SU-DHL-6 (cell line): ENCODE data around the gene TNIK.

Source experiments
- H2AFZ ChIP-seq: fragments of 200-600 bp; sonication (generic); 2 replicates; pipeline ENCODE4 v1.6.1; 2014; ENCODE audit warnings: low read depth, mild to moderate bottlenecking, moderate library complexity, mixed read lengths, antibody characterized with exemption, low read length; ENCODE audit not compliant: severe bottlenecking
- H3F3A ChIP-seq: fragments of 200-600 bp; shearing (Covaris generic); 2 replicates; pipeline ENCODE4 v1.6.0; 2016; ENCODE audit warnings: antibody characterized with exemption, mild to moderate bottlenecking; ENCODE audit not compliant: insufficient read depth
- H3K27ac ChIP-seq: fragments of 200-600 bp; sonication (generic); 2 replicates; pipeline ENCODE4 v1.5.1; 2016; ENCODE audit warnings: low read depth, mild to moderate bottlenecking, low read length, moderate library complexity, mixed read lengths
- H3K27me3 ChIP-seq: fragments of 200-600 bp; sonication (generic), shearing (Covaris generic); 2 replicates; pipeline ENCODE4 v1.6.0; 2014; ENCODE audit warnings: mild to moderate bottlenecking, low read length
- H3K36me3 ChIP-seq: fragments of 200-600 bp; sonication (generic); 2 replicates; pipeline ENCODE4 v1.6.1; 2014; ENCODE audit warnings: mild to moderate bottlenecking, low read length, mixed read lengths
- H3K4me2 ChIP-seq: fragments of 300-600, 200-600 bp; shearing (Covaris generic), sonication (generic); 2 replicates; pipeline ENCODE4 v1.6.0; 2014; ENCODE audit warnings: low read length, low read depth, mild to moderate bottlenecking; ENCODE audit not compliant: poor library complexity, severe bottlenecking
- H3K4me3 ChIP-seq: fragments of 200-600 bp; sonication (generic); 2 replicates; pipeline ENCODE4 v1.5.1; 2014; ENCODE audit warnings: antibody characterized with exemption, low read length, mild to moderate bottlenecking, mixed read lengths; ENCODE audit not compliant: insufficient read depth, poor library complexity, severe bottlenecking
- H3K79me2 ChIP-seq: fragments of 200-600 bp; sonication (generic); 2 replicates; pipeline ENCODE4 v1.6.1; 2014; ENCODE audit warnings: mild to moderate bottlenecking, low read length, moderate library complexity; ENCODE audit not compliant: insufficient read depth
- H3K9ac ChIP-seq: fragments of 200-600 bp; sonication (generic); 2 replicates; pipeline ENCODE4 v1.7.0; 2014; ENCODE audit warnings: mild to moderate bottlenecking, low read length
- H3K9me2 ChIP-seq: fragments of 200-600 bp; sonication (generic); replicated peaks from 2 replicates; pipeline ENCODE4 v1.6.1; 2014; ENCODE audit warnings: low read length; ENCODE audit not compliant: insufficient read depth
- H3K9me3 ChIP-seq: fragments of 200-600 bp; sonication (generic); 2 replicates; pipeline ENCODE4 v1.6.1; 2014; ENCODE audit warnings: low read length, mixed read lengths; ENCODE audit not compliant: insufficient read depth
- H4K20me1 ChIP-seq: fragments of 200-600 bp; sonication (generic); 2 replicates; pipeline ENCODE4 v1.6.1; 2014; ENCODE audit warnings: low read depth, mild to moderate bottlenecking, antibody characterized with exemption, low read length, moderate library complexity, mixed read lengths
- EZH2phosphoT487 ChIP-seq: fragments of 200-600 bp; sonication (generic), shearing (Covaris generic); conservative IDR thresholded peaks from 2 replicates; pipeline ENCODE4 v1.6.1; 2018; ENCODE audit warnings: mild to moderate bottlenecking, antibody characterized with exemption, low read length, moderate library complexity, mixed read lengths
- TF ChIP-seq, protein P1 (sequence below): fragments of 200-600 bp; sonication (generic); IDR thresholded peaks from one replicate; pipeline ENCODE4 v1.5.1; 2017; ENCODE audit warnings: antibody characterized with exemption, mild to moderate bottlenecking, low read length, moderate library complexity; ENCODE audit not compliant: insufficient read depth, poor library complexity, severe bottlenecking

Gene TNIK

GRCh38 chr3:171432548-171432947 lies 27.7 kb downstream of the TNIK start:
- Histone ChIP-seq H3K9me3 (no peaks in the 10 kb centered on the region), H3F3A (no peaks in the 10 kb centered on the region), H3K4me2 (no peak overlapping the region), H3K79me2 (no peaks in the 10 kb centered on the region), H3K27ac (no peak overlapping the region), H3K9ac (no peak overlapping the region), H3K27me3 (no peaks in the 10 kb centered on the region), H3K4me3 (no peak overlapping the region), H3K9me2 (no peaks in the 10 kb centered on the region), H3K36me3 (no peaks in the 10 kb centered on the region), H4K20me1 (no peaks in the 10 kb centered on the region; the same call in 1 of the 2 replicates), H2AFZ (no peak overlapping the region)
- TF ChIP-seq, protein P1, sequence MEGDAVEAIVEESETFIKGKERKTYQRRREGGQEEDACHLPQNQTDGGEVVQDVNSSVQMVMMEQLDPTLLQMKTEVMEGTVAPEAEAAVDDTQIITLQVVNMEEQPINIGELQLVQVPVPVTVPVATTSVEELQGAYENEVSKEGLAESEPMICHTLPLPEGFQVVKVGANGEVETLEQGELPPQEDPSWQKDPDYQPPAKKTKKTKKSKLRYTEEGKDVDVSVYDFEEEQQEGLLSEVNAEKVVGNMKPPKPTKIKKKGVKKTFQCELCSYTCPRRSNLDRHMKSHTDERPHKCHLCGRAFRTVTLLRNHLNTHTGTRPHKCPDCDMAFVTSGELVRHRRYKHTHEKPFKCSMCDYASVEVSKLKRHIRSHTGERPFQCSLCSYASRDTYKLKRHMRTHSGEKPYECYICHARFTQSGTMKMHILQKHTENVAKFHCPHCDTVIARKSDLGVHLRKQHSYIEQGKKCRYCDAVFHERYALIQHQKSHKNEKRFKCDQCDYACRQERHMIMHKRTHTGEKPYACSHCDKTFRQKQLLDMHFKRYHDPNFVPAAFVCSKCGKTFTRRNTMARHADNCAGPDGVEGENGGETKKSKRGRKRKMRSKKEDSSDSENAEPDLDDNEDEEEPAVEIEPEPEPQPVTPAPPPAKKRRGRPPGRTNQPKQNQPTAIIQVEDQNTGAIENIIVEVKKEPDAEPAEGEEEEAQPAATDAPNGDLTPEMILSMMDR: no peak
- no peak for TF ChIP-seq EZH2phosphoT487

GRCh38 chr3:171431550-171431949 lies 28.7 kb downstream of the TNIK start:
- H3K9ac ChIP-seq: no peak overlapping the region
- H3K27me3 ChIP-seq: no peaks in the 10 kb centered on the region
- no peak overlapping the region for H3K4me3 ChIP-seq
- no peaks in the 10 kb centered on the region for H3K36me3 ChIP-seq
- TF ChIP-seq, protein P1: no peak
- TF ChIP-seq EZH2phosphoT487: no peak
- H3K4me2 ChIP-seq: no peak overlapping the region
- H2AFZ ChIP-seq: no peak overlapping the region
- H3K79me2 ChIP-seq: no peaks in the 10 kb centered on the region
- no peaks in the 10 kb centered on the region for H3F3A ChIP-seq
- H3K27ac ChIP-seq: no peak overlapping the region
- H4K20me1 ChIP-seq: no peaks in the 10 kb centered on the region; the same call in 1 of the 2 replicates
- H3K9me2 ChIP-seq: no peaks in the 10 kb centered on the region
- no peaks in the 10 kb centered on the region for H3K9me3 ChIP-seq

DNA sequence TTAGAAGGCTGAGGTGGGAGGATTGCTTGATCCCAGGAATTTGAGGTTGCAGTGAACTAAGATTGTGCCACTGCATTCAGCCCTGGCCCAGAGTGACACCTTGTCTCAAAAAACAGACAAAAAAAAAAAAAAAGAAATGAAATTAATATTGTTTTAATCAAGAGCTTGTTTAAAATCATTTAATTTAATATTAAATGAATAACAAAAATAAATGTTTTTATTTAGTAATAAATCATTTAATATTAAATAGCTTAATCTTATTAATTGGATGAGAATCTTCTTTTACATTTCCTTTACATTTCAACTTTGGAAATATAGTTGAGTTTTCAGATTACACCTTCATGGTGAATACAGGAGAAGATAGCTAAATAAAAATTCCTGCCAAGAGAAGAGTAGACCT lies 29.7 kb downstream of the TNIK start:
- no peaks in the 10 kb centered on the region; the same call in 1 of the 2 replicates for H4K20me1 ChIP-seq
- TF ChIP-seq, protein P1: no peak
- TF ChIP-seq EZH2phosphoT487: no peak
- H3F3A ChIP-seq: no peaks in the 10 kb centered on the region
- no peak overlapping the region for H3K9ac ChIP-seq
- no peak overlapping the region for H2AFZ ChIP-seq
- H3K4me3 ChIP-seq: no peak overlapping the region
- no peaks in the 10 kb centered on the region for H3K9me2 ChIP-seq
- no peaks in the 10 kb centered on the region for H3K27me3 ChIP-seq
- no peaks in the 10 kb centered on the region for H3K79me2 ChIP-seq
- H3K36me3 ChIP-seq: no peaks in the 10 kb centered on the region
- no peak overlapping the region for H3K4me2 ChIP-seq
- H3K9me3 ChIP-seq: no peaks in the 10 kb centered on the region
- H3K27ac ChIP-seq: no peak overlapping the region

DNA sequence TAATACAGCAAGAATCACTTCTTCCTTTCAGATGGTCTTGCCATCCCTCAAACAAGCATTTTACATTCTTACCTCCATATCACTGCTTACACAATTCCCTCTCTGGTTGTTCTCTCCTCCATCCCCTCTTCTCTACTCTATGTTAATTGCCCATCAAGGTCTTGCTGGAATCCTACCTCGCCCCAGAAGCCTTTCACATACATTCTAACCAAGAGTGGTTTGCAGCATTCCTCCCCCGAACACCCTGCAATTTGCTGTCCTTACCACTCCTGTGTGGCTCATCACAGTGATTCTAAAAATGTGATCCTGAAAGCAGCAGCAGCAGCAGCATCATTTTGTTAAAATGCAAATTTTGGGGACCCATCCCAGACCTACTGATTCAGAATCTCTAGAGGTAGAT lies 30.6 kb downstream of the TNIK start:
- H3K36me3 ChIP-seq: no peaks in the 10 kb centered on the region
- no peak for TF ChIP-seq EZH2phosphoT487
- TF ChIP-seq, protein P1: no peak
- no peaks in the 10 kb centered on the region for H3K9me2 ChIP-seq
- no peak overlapping the region for H3K4me3 ChIP-seq
- no peak overlapping the region for H3K27ac ChIP-seq
- H3K9me3 ChIP-seq: no peaks in the 10 kb centered on the region
- H3K4me2 ChIP-seq: no peak overlapping the region
- H3K9ac ChIP-seq: no peak overlapping the region
- H3K79me2 ChIP-seq: no peaks in the 10 kb centered on the region
- H3F3A ChIP-seq: no peaks in the 10 kb centered on the region
- H2AFZ ChIP-seq: no peak overlapping the region
- H3K27me3 ChIP-seq: no peaks in the 10 kb centered on the region
- H4K20me1 ChIP-seq: no peaks in the 10 kb centered on the region; the same call in 1 of the 2 replicates
